Heart left ventricle (tissue), 16 donors: ENCODE data around the gene ZACN. TPM values are rescaled to one million over a fixed set of nuclear protein-coding genes. Genes with fewer than 3 reads are reported as not detected.
"Not testable (repeated sequence)": the region's sequence is repeated elsewhere in the genome, so short reads cannot be mapped to it uniquely, and the experiment has no call there.

Experiments used
- ATAC-seq, 4 donors: fragments of 200-7000 bp; cut with Tn5 transposase; one replicate each; pipeline ENCODE4 v1.9.1; 2020 to 2022; ENCODE audit warnings: moderate library complexity in 4 of 4, mild to moderate bottlenecking in 3 of 4, moderate number of reproducible peaks in 1 of 4
- DNase-seq, 5 donors: peaks; one replicate each; pipeline ENCODE4 v3.0.0-alpha.2; 2020
- H3K27ac ChIP-seq, 12 donors: fragments of 200-600 bp; sonication (generic) in 4 of 12; one replicate each; pipeline versions ENCODE4 v1.5.0 to v1.8.0; 2016 to 2022; ENCODE audit warnings: mild to moderate bottlenecking in 2 of 12
- H3K27me3 ChIP-seq, 9 donors: fragments of 200-600 bp; sonication (generic) in 2 of 9; one replicate each; pipeline versions ENCODE4 v1.5.1 to v1.8.0; 2016 to 2022; ENCODE audit warnings: mild to moderate bottlenecking in 3 of 9
- H3K36me3 ChIP-seq, 9 donors: fragments of 200-600 bp; sonication (generic) in 2 of 9; one replicate each; pipeline versions ENCODE4 v1.5.0 to v1.8.0; 2018 to 2022; ENCODE audit warnings: mild to moderate bottlenecking in 2 of 9
- H3K4me1 ChIP-seq, 12 donors: fragments of 200-600 bp; sonication (generic) in 4 of 12; one replicate each; pipeline versions ENCODE4 v1.5.0 to v1.8.0; 2016 to 2022; ENCODE audit warnings: mild to moderate bottlenecking in 3 of 12
- H3K4me3 ChIP-seq, 12 donors: fragments of 200-600 bp; sonication (generic) in 4 of 12; one replicate each; pipeline versions ENCODE4 v1.5.0 to v1.8.0; 2017 to 2022; ENCODE audit warnings: mild to moderate bottlenecking in 9 of 12, moderate library complexity in 4 of 12
- H3K9me3 ChIP-seq, 12 donors: fragments of 200-600 bp; sonication (generic) in 4 of 12; one replicate each; pipeline versions ENCODE4 v1.5.0 to v1.8.0; 2016 to 2022; ENCODE audit warnings: mild to moderate bottlenecking in 1 of 12
- CTCF ChIP-seq, 12 donors: fragments of 200-600 bp; sonication (generic) in 4 of 12; IDR thresholded peaks; one replicate each; pipeline versions ENCODE4 v1.5.0 to v1.8.0; 2018 to 2022; ENCODE audit warnings: antibody characterized with exemption in 12 of 12, mild to moderate bottlenecking in 5 of 12
- POLR2A ChIP-seq, 2 donors: fragments of 450-650 bp; IDR thresholded peaks; one replicate each; pipeline ENCODE4 v1.6.1; 2017; ENCODE audit warnings: antibody characterized with exemption in 2 of 2, mild to moderate bottlenecking in 2 of 2, moderate library complexity in 2 of 2
- WGBS, 4 donors: extraction: QIAGEN DNeasy Blood & Tissue Kit in 2 of 4; methylation state at CpG; one replicate each; pipeline versions ENCODE4 v1.1.5 to v1.1.7; 2013 to 2018; 5-methylcytosine and 5-hydroxymethylcytosine counted together
- intact Hi-C, 10 donors: fragments of 100-400 bp; cut with DNase I; formaldehyde crosslinking; loops; one replicate each; pipeline versions ENCODE4 v1.11.1 to v1.14.2; 2022
- polyA plus RNA-seq, 2 donors: library from polyadenylated mRNA; stranded (reverse); fragments of 200-250 nt; gene quantifications; one replicate each; pipeline ENCODE4 v1.2.3, GENCODE V29; 2013
- total RNA-seq, 9 donors: library from RNA; depleted of rRNA in 2 of 9; stranded (reverse); fragments of >200 nt in 2 of 9; fragmentation: NEBNext Ultra II Directional in 3 of 9; extraction: Animal tissue kit (Norgen Biotek cat#: 25700) in 3 of 9; gene quantifications; one replicate each; pipeline versions ENCODE4 v1.1.0 to v1.2.4, GENCODE V29; 2016 to 2023
- donor health status: ischemic (EF 13 %, LVEDD 7.1; RV severe dilation, severe dysfunction).
- donor health status: healthy with polysubstance abuse.
- donor health status: DM: no; HTN: yes; CAD: no.
- donor health status: DM: no; HTN: no; CAD: no.
- donor health status: ischemic (EF 25% LVEDD 6.9; RV normal size, moderate dysfunction).
- donor health status: ischemic (EF 25% LVEDD 5.7; RV mildly dilated, moderate dysfunction).
- donor health status: healthy.
- donor health status: DM: yes; HTN: yes; CAD: no.
- donor health status: ischemic (EF 35%, LVEDD 5.7; RV mildly dilated, moderate dysfunction).
- donor health status: nonischemic (EF 11% LVEDD 7.7; RV severe dilation, severe dysfunction).
- donor health status: DM: yes; HTN: yes; CAD: no.
- donor health status: PGD.
- donor health status: ischemic (EF 29% LVEDD 5.4; RV normal size, mild dysfunction).
- donor health status: nonischemic (EF 23%, LVEDD 6.1; RV moderate dilation, normal function).

ZACN gene
- total and polyA plus RNA-seq, 11 donors = 0.13 to 1.5 (median 0.51) TPM; not detected in 8

DNA sequence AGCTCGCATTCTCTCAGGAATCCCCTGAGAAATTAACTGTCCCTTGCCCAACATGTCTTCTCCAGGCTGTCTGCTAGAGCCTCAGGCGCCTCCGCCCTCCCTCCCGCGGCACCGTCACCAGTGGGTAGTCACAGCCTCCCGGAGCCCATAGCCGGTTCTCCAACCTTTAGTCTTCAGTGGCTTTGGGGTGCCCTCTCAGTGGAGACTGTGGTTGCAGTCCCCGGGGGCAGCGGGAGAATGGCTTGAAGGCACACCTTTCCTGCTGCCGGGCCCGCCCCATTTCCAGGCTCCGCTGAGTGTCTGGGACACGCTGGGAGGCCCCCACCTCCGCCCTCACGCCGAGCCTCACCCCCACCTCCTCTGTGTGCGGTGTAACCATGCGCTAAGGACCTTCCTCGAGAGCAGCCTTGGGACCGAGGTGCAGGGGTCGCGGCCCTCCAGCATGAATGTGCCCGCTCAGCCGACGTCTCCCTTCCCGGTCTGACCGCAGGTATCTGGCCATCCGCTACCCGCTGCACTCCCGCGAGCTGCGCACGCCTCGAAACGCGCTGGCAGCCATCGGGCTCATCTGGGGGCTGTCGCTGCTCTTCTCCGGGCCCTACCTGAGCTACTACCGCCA, 2.7 kb upstream of the ZACN start:
- Histone ChIP-seq H3K36me3 (no peaks in the 10 kb centered on the region), H3K27ac (no peak overlapping the region), H3K4me3 (peak overlapping the region in 3 of 12 donors; percentile 4 to 33 (median 5)), H3K4me1 (peaks cover 3 to 62% (median 37%) of the 10 kb centered on the region in 12 donors), H3K9me3 (no peaks in the 10 kb centered on the region), H3K27me3 (peaks cover 31 to 68% (median 55%) of the 10 kb centered on the region in 9 donors)
- DNase-seq (no peak), ATAC-seq (no peak)
- TF ChIP-seq POLR2A (IDR thresholded peaks at IDR 0.05) = no peak
- TF ChIP-seq CTCF (IDR thresholded peaks at IDR 0.05) = no peak
- 4 to 6% (median 4%) methylated on average over 27 to 41 of the region's 41 CpGs for WGBS, 4 donors
- intact Hi-C loops = loop anchor here in 1 of 10 donors (10.0 kb wide), 1 partner anchor 131 kb away; the partner anchor contains the start of gene FBF1

- no peak for ATAC-seq
- intact Hi-C loops = loop anchor here in 1 of 10 donors (10.0 kb wide), 1 partner anchor 132 kb away; the partner anchor contains the start of gene FBF1
- DNase-seq = no peak
- WGBS, 4 donors = 5 to 9% (median 6%) methylated on average over 42 to 82 of the region's 82 CpGs
- no peaks in the 10 kb centered on the region for H3K9me3 ChIP-seq
- TF ChIP-seq CTCF (IDR thresholded peaks at IDR 0.05) (no peak), POLR2A (IDR thresholded peaks at IDR 0.05) (no peak)
- H3K27me3 ChIP-seq = peaks cover 31 to 68% (median 55%) of the 10 kb centered on the region in 9 donors
- H3K4me3 ChIP-seq = peak overlapping the region in 4 of 12 donors; percentile 4 to 33 (median 12)
- H3K36me3 ChIP-seq = no peaks in the 10 kb centered on the region
- peaks cover 0 to 56% (median 33%) of the 10 kb centered on the region in 12 donors for H3K4me1 ChIP-seq
- H3K27ac ChIP-seq = no peak overlapping the region
Observed at GRCh38 chr17:76076765-76077583, 2.0 kb upstream of the ZACN start.

GRCh38 chr17:76077584-76078110, 1.3 kb upstream of the ZACN start:
- H3K27me3 ChIP-seq = peaks cover 31 to 68% (median 55%) of the 10 kb centered on the region in 9 donors
- WGBS, 4 donors = 12 to 15% (median 14%) methylated on average over 7 to 12 of the region's 12 CpGs
- TF ChIP-seq CTCF (IDR thresholded peaks at IDR 0.05) = no peak
- TF ChIP-seq POLR2A (IDR thresholded peaks at IDR 0.05) = no peak

GRCh38 chr17:76078370-76078769, 612 bp upstream of the ZACN start:
- H3K27ac ChIP-seq, H3K9me3 ChIP-seq, H3K4me3 ChIP-seq, DNase-seq, ATAC-seq: not testable (repeated sequence)
- Histone ChIP-seq H3K4me1 (peaks cover 0 to 50% (median 33%) of the 10 kb centered on the region in 12 donors), H3K27me3 (peaks cover 31 to 68% (median 54%) of the 10 kb centered on the region in 9 donors), H3K36me3 (peaks cover 0 to 11% (median 6%) of the 10 kb centered on the region in 9 donors)
- 63 to 66% (median 65%) methylated on average over 5 of the region's 5 CpGs for WGBS, 4 donors
- intact Hi-C loops = loop anchor here in 1 of 10 donors (10.0 kb wide), 1 partner anchor 134 kb away; the partner anchor contains the start of gene FBF1

More at GRCh38 chr17:76077584-76078110, 1.3 kb upstream of the ZACN start:
- H3K27ac ChIP-seq = no peak overlapping the region
- intact Hi-C loops = loop anchor here in 1 of 10 donors (10.0 kb wide), 1 partner anchor 133 kb away; the partner anchor contains the start of gene FBF1
- H3K4me1 ChIP-seq = peaks cover 0 to 55% (median 33%) of the 10 kb centered on the region in 12 donors
- no peaks in the 10 kb centered on the region for H3K9me3 ChIP-seq
- H3K4me3 ChIP-seq = no peak overlapping the region
- ATAC-seq (no peak), DNase-seq (no peak)
- H3K36me3 ChIP-seq = peaks cover 0 to 3% (median 0%) of the 10 kb centered on the region in 9 donors
